Measurements from ENCODE around the gene FBXO40. TPM values are rescaled to one million over a fixed set of nuclear protein-coding genes. Genes with fewer than 3 reads are reported as not detected.

Gene FBXO40
- total and polyA plus RNA-seq, 2 of the 13 experiments (the other 11 are each of a cell fraction or from before 2014, with no cell fraction given), result not detected

DNA sequence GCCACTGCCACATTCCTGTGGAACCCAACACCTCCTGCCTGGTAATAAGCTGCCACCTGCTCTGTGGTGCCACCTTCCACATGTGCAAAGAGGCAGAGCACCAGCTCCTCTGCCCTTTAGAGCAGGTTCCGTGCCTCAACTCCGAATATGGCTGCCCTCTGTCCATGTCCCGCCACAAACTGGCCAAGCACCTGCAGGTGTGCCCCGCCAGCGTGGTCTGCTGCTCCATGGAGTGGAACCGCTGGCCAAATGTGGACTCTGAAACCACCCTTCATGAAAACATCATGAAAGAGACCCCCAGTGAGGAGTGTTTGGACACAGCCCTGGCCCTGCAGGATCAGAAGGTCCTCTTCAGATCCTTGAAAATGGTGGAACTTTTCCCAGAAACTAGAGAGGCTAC is 28.3 kb downstream of the FBXO40 start:
- Histone ChIP-seq H3K4me3 (replicated peaks in 1 of 3; ENCODE audit: insufficient read depth in 1 of 3, low read depth in 2 of 3, low read length in 3 of 3) (no peak overlapping the region), H4K20me1 (ENCODE audit: insufficient read depth, low read length) (no peaks in the 10 kb centered on the region), H3K36me3 (replicated peaks in 1 of 2; ENCODE audit: control insufficient read depth in 1 of 2, insufficient read depth in 2 of 2, low read length in 2 of 2) (no peaks in the 10 kb centered on the region), H3K9ac (ENCODE audit: insufficient read depth, low read depth, low read length) (no peak overlapping the region), H3K27ac (ENCODE audit: extremely low read length, insufficient read depth, low read length) (no peak overlapping the region), H3K4me2 (ENCODE audit: low read depth, low read length) (no peak overlapping the region), H3K4me1 (ENCODE audit: insufficient read depth, low read length) (no peaks in the 10 kb centered on the region), H3K79me2 (ENCODE audit: insufficient read depth, low read length) (no peaks in the 10 kb centered on the region), H2AFZ (ENCODE audit: low read length) (no peak overlapping the region), H3K27me3 (ENCODE audit: control insufficient read depth in 1 of 2, insufficient read depth in 2 of 2, low read length in 2 of 2) (peaks cover 1 to 5% of the 10 kb centered on the region in 2 experiments; a peak in 2 of 5 replicates), H3K9me3 (ENCODE audit: low read length) (no peaks in the 10 kb centered on the region)
- WGBS (ENCODE audit: low lambda C conversion rate), result 0% methylated on average over 1 of the region's 6 CpGs
- DNase-seq (ENCODE audit: low spot score) (no peak), ATAC-seq (no peak), FAIRE-seq (no peak)
- no peak for TF ChIP-seq MEIS1 (CRISPR knock-in tag; IDR thresholded peaks at IDR 0.05; ENCODE audit: borderline replicate concordance)
- no peak for TF ChIP-seq CERS6 (CRISPR knock-in tag; IDR thresholded peaks at IDR 0.05)
- TF ChIP-seq, protein P1, sequence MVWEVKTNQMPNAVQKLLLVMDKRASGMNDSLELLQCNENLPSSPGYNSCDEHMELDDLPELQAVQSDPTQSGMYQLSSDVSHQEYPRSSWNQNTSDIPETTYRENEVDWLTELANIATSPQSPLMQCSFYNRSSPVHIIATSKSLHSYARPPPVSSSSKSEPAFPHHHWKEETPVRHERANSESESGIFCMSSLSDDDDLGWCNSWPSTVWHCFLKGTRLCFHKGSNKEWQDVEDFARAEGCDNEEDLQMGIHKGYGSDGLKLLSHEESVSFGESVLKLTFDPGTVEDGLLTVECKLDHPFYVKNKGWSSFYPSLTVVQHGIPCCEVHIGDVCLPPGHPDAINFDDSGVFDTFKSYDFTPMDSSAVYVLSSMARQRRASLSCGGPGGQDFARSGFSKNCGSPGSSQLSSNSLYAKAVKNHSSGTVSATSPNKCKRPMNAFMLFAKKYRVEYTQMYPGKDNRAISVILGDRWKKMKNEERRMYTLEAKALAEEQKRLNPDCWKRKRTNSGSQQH (CRISPR knock-in tag; IDR thresholded peaks at IDR 0.05; ENCODE audit: low read depth), result no peak
- TF ChIP-seq EZH2 (conservative IDR thresholded peaks at IDR 0.05; ENCODE audit: low read depth, low read length), result no peak
- intact Hi-C loops (cut with micrococcal nuclease; ENCODE audit: unreplicated experiment) (no loop called here), in situ Hi-C loops (cut with HindIII; ENCODE audit: extremely low pct_ligation_motif_present, low pct_unique_long_range_greater_than_20kb) (no loop called here)
- CTCF ChIA-PET (ENCODE audit: low intra/inter-chr PET ratio, low total read pairs), result no interaction called here
- POLR2A ChIA-PET, result no interaction called here
- BruUV-seq (replicated peaks), result no TSS peak

GRCh38 chr3:121624147-121624899 is 31.1 kb downstream of the FBXO40 start:
- ATAC-seq, result no peak
- TF ChIP-seq, protein P2, sequence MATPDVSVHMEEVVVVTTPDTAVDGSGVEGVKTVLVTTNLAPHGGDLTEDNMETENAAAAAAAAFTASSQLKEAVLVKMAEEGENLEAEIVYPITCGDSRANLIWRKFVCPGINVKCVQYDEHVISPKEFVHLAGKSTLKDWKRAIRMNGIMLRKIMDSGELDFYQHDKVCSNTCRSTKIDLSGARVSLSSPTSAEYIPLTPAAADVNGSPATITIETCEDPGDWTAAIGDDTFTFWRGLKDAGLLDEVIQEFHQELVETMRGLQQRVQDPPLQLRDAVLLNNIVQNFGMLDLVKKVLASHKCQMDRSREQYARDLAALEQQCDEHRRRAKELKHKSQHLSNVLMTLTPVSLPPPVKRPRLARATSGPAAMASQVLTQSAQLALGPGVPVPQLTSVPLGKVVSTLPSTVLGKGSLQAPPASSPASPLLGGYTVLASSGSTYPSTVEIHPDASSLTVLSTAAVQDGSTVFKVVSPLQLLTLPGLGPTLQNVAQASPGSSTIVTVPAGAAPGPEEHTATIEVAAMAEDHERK (CRISPR knock-in tag; IDR thresholded peaks at IDR 0.05; ENCODE audit: low read depth), result no peak
- POLR2A ChIA-PET, result no interaction called here

More at GRCh38 chr3:121624147-121624899, 31.1 kb downstream of the FBXO40 start:
- Histone ChIP-seq H3K4me1 (ENCODE audit: insufficient read depth, low read length) (no peaks in the 10 kb centered on the region), H3K27me3 (ENCODE audit: control insufficient read depth in 1 of 2, insufficient read depth in 2 of 2, low read length in 2 of 2) (peaks cover 1 to 5% of the 10 kb centered on the region in 2 experiments; a peak in 2 of 5 replicates), H4K20me1 (ENCODE audit: insufficient read depth, low read length) (no peaks in the 10 kb centered on the region), H3K9me3 (ENCODE audit: low read length) (no peaks in the 10 kb centered on the region), H3K27ac (ENCODE audit: extremely low read length, insufficient read depth, low read length) (no peak overlapping the region), H3K4me3 (replicated peaks in 1 of 3; ENCODE audit: insufficient read depth in 1 of 3, low read depth in 2 of 3, low read length in 3 of 3) (no peak overlapping the region), H3K36me3 (replicated peaks in 1 of 2; ENCODE audit: control insufficient read depth in 1 of 2, insufficient read depth in 2 of 2, low read length in 2 of 2) (no peaks in the 10 kb centered on the region), H3K4me2 (ENCODE audit: low read depth, low read length) (no peak overlapping the region), H3K79me2 (ENCODE audit: insufficient read depth, low read length) (no peaks in the 10 kb centered on the region), H2AFZ (ENCODE audit: low read length) (no peak overlapping the region), H3K9ac (ENCODE audit: insufficient read depth, low read depth, low read length) (no peak overlapping the region)
- BruUV-seq (replicated peaks), result no TSS peak
- FAIRE-seq (no peak), DNase-seq (ENCODE audit: low spot score) (no peak)
- CTCF ChIA-PET (ENCODE audit: low intra/inter-chr PET ratio, low total read pairs), result no interaction called here
- in situ Hi-C loops (cut with HindIII; ENCODE audit: extremely low pct_ligation_motif_present, low pct_unique_long_range_greater_than_20kb), result no loop called here
- 52% methylated on average over 14 of the region's 14 CpGs for WGBS (ENCODE audit: low lambda C conversion rate)
- intact Hi-C loops (cut with micrococcal nuclease; ENCODE audit: unreplicated experiment), result no loop called here

All from HepG2 (cell line).